ENCODE results near the gene E2F3. TPM values are rescaled to one million over a fixed set of nuclear protein-coding genes. Genes with fewer than 3 reads are reported as not detected.

The E2F3 gene
- total RNA-seq (2014; rRNA removed; shearing (Covaris generic)) = 18.3 and 20.4 TPM in 2 replicates
- polyA plus RNA-seq (2015; cell fraction: cytosol; rRNA removed) = 44.2 and 55.3 TPM in 2 replicates
- 108 and 116 TPM in 2 replicates for polyA plus RNA-seq (2015; cell fraction: nucleus; rRNA removed)

DNA sequence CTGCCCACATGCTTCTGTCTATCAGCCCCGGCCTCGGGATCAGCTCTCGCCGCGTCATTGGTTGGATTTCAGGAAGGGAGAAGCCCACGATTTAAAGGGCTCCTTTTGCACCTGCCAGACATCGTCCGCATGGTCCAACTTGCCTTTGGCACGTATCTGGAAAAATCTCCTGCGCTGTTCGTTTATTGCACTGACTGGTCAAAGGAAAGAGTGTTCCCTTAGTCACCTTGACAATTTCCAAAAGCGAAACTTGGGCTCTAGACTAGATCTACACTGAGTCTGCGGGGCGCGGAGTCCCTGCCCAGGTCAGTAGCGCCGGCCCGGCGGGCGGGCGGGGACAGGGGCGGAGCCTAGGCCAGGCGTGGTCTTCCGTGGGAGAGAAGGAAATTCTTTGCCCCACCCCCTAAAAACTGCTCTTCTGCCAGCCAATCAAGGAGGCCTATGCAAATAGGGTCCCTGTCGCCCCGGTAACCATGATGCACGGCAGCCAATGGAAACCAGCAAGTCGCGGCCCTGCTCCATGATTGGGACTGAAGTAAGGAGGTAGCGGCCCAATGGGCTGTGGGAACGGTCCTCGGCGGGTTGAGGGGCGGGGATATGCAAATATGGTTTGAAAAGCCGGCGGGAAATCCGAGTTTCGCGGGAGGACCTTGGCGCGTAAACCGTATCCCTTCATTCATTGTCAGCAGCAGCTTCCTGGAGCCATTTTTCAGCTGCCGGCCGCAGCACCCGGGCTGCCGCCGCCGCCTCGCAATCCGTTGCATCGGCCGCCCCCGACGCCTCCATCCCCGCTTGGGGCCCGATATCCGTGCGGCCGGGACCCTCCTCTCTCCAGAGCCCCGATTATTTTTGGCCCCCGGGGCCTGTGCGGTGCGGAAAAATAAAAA lies at the start of gene E2F3:
TSS of gene E2F3 (plus strand) at position 675 of the 887 bp plus-strand sequence. CDS start 354 bp downstream, outside the sequence.
- in situ Hi-C loops (cut with HindIII; ENCODE audit: low pct_unique_long_range_greater_than_20kb, low sequenced_read_pairs) = no loop called here

GRCh38 chr6:20352346-20352745 lies 49.3 kb upstream of the E2F3 start:
- in situ Hi-C loops (cut with HindIII; ENCODE audit: low pct_unique_long_range_greater_than_20kb, low sequenced_read_pairs) = no loop called here
- no peak for DNase-seq (ENCODE audit: low read depth, low spot score)

More for the DNA sequence above, at the start of gene E2F3:
- DNase-seq (ENCODE audit: low read depth, low spot score) = peak; percentile 100

DNA sequence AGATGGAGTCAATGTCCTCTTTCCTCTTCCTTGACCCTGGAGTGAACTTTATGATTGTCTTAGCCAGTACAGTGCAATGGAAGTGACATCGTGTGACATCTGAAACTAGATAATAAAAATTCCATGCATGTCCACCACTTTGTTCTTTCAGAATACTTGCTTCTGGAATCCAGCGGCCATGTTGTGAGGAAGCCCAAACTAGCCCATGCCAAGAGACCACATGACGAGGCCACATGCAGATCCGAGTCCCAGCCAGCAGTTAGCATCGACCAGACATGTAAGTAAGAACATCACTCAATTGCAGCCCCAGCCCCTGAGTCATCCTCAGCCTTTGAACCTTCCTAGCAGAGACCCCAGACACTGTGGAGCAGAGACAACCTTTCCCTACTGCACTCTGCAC lies 48.5 kb upstream of the E2F3 start:
- DNase-seq (ENCODE audit: low read depth, low spot score) = no peak
- in situ Hi-C loops (cut with HindIII; ENCODE audit: low pct_unique_long_range_greater_than_20kb, low sequenced_read_pairs) = no loop called here

DNA sequence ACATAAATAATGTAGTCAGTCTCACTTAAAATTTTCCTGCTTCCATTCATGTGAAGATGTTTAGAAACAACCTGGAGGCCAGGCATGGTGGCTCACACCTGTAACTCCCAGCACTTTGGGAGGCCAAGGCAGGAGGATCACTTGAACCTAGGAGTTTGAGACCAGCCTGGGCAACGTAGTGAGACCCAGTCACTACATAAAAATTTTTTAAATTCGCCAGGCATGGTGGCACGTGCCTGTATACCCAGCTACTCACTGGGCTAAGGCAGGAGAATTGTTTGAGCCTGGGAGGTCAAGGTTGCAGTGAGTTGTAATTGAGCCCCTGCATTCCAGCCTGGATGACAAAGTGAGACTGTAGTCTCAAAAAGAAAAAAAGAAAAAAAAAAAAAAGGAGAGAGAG lies 47.3 kb upstream of the E2F3 start:
- DNase-seq (ENCODE audit: low read depth, low spot score) = no peak
- in situ Hi-C loops (cut with HindIII; ENCODE audit: low pct_unique_long_range_greater_than_20kb, low sequenced_read_pairs) = no loop called here

- in situ Hi-C loops (cut with HindIII; ENCODE audit: low pct_unique_long_range_greater_than_20kb, low sequenced_read_pairs) = no loop called here
- DNase-seq (ENCODE audit: low read depth, low spot score) = no peak
Observed at GRCh38 chr6:20360471-20361119, 41.1 kb upstream of the E2F3 start.

DNA sequence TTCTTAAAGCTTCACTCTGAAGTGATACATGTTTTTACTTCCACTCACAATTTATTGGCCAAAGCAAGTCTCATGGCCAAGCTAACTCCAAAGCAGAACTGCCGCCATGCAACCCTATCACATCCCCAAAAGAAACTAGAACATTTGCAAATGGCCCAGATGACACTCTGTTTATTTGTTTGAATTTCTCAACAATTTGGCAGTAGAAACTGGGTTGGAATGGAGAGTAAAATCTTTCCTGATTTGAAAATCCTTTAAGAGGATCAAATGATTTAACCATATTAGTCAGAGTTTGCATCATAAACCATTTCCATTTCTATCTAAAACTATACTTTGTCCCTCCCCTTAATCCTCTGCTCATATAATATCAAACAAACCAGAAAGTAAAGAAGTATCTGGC lies 39.1 kb upstream of the E2F3 start:
- in situ Hi-C loops (cut with HindIII; ENCODE audit: low pct_unique_long_range_greater_than_20kb, low sequenced_read_pairs) = no loop called here

GRCh38 chr6:20364327-20364726 lies 37.4 kb upstream of the E2F3 start:
- in situ Hi-C loops (cut with HindIII; ENCODE audit: low pct_unique_long_range_greater_than_20kb, low sequenced_read_pairs) = no loop called here
- no peak for DNase-seq (ENCODE audit: low read depth, low spot score)

More for the DNA sequence above, 39.1 kb upstream of the E2F3 start:
- no peak for DNase-seq (ENCODE audit: low read depth, low spot score)

DNA sequence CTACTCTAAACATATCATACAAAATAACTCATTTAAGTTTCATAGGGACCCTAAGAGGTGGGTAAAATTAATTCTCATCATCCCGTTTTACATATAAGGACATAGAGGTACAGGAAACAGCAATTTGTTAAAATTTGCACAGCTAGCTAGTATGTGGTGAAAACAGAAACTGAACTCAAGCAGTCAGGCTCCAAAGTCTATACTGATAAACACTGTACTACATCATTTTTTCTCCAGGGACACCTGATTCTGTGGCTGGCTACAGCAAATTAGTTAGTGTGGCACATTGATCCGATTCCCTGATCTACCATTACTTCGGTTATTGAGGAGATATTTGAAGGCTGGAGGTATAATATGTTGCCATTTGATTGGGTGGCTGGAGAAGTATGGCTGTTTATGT lies 36.2 kb upstream of the E2F3 start:
- in situ Hi-C loops (cut with HindIII; ENCODE audit: low pct_unique_long_range_greater_than_20kb, low sequenced_read_pairs) = no loop called here
- DNase-seq (ENCODE audit: low read depth, low spot score) = no peak

DNA sequence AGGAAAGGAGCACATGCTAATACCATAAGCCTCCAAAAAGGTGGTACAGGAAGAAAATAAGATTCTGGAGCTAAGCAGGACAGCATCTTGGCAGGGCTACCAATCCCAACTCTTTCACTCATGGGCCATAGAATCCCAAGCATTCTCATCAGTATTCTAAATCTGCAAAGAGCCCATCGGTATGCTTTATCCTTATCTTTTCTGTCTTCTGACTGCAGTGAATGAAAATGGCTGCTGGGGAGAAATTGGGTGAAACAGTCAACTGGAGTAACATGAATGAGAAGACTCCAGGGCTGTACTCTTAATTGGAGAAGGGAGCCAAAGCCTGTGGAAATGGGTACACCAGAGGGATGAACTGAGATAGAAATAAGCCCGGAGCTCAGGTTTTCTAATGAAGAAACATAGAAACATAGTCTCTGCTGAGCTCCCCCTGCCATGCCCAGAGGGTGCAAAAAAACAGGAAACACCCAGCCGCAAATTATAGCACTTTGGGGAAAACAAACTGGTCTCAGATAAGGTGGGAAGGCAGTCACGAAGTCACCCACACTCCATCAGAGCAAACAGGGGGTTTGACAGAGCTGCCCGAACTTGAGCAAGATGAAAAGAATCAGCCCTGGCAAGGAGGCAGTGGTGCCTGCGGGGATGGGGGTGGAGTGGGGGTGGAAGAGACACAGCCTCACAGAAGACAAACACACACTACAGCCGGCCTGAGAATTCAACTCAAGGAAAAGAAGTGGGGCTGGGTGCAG lies 35.4 kb upstream of the E2F3 start:
- in situ Hi-C loops (cut with HindIII; ENCODE audit: low pct_unique_long_range_greater_than_20kb, low sequenced_read_pairs) = no loop called here
- DNase-seq (ENCODE audit: low read depth, low spot score) = no peak

DNA sequence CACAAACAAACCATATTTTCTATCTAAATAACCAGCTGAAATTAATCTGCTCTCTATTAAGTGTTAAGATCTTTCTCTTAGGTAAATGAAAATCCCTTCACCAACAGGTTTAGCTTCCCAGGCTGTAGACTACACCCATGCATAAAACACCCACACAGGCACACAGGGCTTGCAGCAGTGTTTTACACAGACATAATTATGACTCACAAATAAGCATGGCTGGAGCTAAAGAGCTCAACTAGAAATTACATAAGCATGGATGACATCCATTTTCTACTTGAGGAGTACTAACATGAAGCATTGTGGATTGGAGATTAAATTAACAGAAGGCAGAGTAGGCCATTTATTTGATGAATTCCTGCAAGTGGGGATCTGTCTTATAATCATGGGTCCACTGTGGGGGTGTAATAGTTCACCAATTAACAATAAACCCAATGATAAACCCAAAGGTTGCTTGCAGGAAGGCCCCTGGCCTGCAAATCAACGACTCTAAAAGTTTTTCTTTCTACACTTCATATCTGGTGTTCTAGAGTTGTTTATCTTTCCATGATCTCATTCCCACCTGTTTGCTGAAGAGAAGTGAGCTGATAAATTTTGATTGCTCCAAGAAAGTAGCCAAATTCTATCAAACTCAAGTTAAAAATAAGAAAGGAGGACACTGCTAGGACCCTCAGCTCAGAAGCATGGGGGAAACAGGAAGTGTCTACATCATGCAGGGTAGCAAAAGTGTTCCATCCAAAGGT lies 33.8 kb upstream of the E2F3 start:
- DNase-seq (ENCODE audit: low read depth, low spot score) = no peak

GRCh38 chr6:20370393-20370792 lies 31.3 kb upstream of the E2F3 start:
- in situ Hi-C loops (cut with HindIII; ENCODE audit: low pct_unique_long_range_greater_than_20kb, low sequenced_read_pairs) = no loop called here
- no peak for DNase-seq (ENCODE audit: low read depth, low spot score)

More for the DNA sequence above, 33.8 kb upstream of the E2F3 start:
- in situ Hi-C loops (cut with HindIII; ENCODE audit: low pct_unique_long_range_greater_than_20kb, low sequenced_read_pairs) = no loop called here

DNA sequence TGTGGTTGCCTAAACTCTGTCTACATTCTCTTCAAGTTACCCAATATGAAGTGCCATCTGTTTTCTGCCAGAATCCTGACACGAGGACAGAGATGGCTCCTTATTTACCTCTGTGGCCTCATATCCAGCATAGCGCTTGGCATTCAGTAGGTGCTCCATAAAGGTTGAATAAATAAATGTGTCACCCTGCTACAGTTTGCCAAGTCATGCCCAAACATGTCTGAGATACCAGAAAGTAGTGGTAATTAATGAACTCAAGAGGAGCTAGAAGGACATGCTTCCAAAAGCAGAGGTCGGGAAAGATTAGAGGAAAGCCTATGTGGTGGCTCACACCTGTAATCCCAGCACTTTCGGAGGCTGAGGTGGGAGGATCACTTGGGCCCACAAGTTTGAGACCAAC lies 30.9 kb upstream of the E2F3 start:
- in situ Hi-C loops (cut with HindIII; ENCODE audit: low pct_unique_long_range_greater_than_20kb, low sequenced_read_pairs) = no loop called here
- no peak for DNase-seq (ENCODE audit: low read depth, low spot score)

- DNase-seq (ENCODE audit: low read depth, low spot score) = no peak
- in situ Hi-C loops (cut with HindIII; ENCODE audit: low pct_unique_long_range_greater_than_20kb, low sequenced_read_pairs) = no loop called here
Observed at GRCh38 chr6:20375436-20375835, 26.2 kb upstream of the E2F3 start.

DNA sequence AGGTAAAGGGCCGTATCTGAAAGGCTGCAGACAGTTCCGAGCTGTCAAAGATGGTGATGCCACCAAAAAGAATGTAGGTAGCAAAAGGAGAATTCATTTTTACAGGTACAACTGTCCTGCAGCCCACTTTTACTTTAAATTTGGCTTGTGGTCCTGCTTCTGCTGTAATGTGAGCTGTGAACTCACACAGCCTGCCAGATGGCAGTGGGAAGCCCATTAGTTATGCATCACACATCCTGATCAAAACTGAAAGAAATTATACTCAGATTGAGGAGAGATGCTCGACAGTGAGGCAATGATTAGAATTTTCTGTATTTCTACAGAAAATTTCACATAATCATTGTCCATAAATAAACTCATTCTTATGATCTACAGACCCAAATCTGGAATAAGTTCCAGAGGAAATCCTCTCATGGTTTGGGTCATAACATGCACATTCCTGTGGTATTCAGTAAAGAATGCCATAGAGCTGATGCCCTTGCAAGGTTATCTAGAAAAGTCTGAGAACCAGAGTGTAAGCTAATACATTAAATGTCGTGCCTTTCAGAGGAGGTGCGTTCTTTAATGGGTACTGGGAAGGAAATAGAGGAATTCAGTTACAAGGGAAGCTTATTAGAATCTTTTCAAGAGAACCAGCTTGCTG lies 23.9 kb upstream of the E2F3 start:
- DNase-seq (ENCODE audit: low read depth, low spot score) = peak; percentile 26
- in situ Hi-C loops (cut with HindIII; ENCODE audit: low pct_unique_long_range_greater_than_20kb, low sequenced_read_pairs) = no loop called here

DNA sequence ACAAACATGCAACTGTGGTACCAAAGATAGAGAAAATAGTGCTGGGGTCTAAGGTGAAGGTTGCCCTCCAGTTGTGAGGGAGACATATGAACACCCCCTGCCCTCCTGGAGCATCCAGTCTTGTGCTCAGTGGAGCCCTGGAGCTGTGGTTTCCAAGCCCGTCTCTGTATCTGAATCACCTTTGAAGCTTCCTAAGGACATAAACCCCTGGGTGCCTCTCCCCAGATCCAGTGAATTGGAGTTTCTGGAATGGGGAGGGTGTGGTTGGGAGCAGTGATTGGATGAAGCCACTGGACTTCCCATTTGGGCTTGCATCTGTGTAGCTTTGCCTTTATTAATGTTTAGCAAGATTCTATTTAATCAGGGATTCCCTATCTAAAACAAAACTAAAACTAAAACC lies 22.4 kb upstream of the E2F3 start:
- DNase-seq (ENCODE audit: low read depth, low spot score) = no peak
- in situ Hi-C loops (cut with HindIII; ENCODE audit: low pct_unique_long_range_greater_than_20kb, low sequenced_read_pairs) = no loop called here

GRCh38 chr6:20386218-20386617 lies 15.5 kb upstream of the E2F3 start:
- in situ Hi-C loops (cut with HindIII; ENCODE audit: low pct_unique_long_range_greater_than_20kb, low sequenced_read_pairs) = no loop called here
- no peak for DNase-seq (ENCODE audit: low read depth, low spot score)

GRCh38 chr6:20389066-20389465 lies 12.6 kb upstream of the E2F3 start:
- in situ Hi-C loops (cut with HindIII; ENCODE audit: low pct_unique_long_range_greater_than_20kb, low sequenced_read_pairs) = no loop called here

More at GRCh38 chr6:20389066-20389465, 12.6 kb upstream of the E2F3 start:
- DNase-seq (ENCODE audit: low read depth, low spot score) = no peak

Data from SK-MEL-5 (cell line).